Vagina (tissue), 2 donors: ENCODE measurements around the gene ANO10.

ENCODE experiments used
- CTCF ChIP-seq, 3 experiments: fragments of 450-650 bp in 2 of 3; fragments of 200-600 bp in 1 of 3; sonication (generic) in 1 of 3; IDR thresholded peaks; one replicate each; pipeline ENCODE4 v1.5.1; 2017 to 2019; ENCODE audit warnings: antibody characterized with exemption in 3 of 3, mild to moderate bottlenecking in 2 of 3, moderate library complexity in 2 of 3
- POLR2A ChIP-seq, 2 donors: fragments of 450-650 bp; IDR thresholded peaks; one replicate each; pipeline ENCODE4 v1.6.1; 2017; ENCODE audit warnings: antibody characterized with exemption in 2 of 2, mild to moderate bottlenecking in 2 of 2, moderate library complexity in 2 of 2
- POLR2AphosphoS5 ChIP-seq, 2 donors: sonication (generic); formaldehyde crosslinking; IDR thresholded peaks; one replicate each; pipeline ENCODE4 v1.9.0; 2017; ENCODE audit warnings: antibody characterized with exemption in 2 of 2, mild to moderate bottlenecking in 2 of 2, low read depth in 1 of 2; ENCODE audit not compliant: insufficient read depth in 1 of 2

DNA sequence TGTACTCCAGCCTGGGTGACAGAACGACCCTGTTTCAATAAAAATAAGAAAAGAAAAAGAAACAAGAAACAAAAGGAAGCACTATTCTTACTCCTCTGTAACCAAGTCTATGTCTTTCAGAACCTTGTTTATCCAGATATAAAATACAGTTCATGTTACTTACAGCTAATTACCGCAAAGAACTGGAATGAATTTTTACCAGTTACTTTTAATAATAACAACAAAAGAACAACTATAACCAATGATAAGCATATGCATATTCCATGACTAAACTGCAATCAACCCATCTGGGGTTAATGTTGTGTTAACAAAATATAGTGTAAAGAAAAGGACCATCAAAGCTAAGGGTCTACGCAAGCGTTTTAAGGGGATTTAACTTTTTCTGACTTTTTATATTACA, 212.3 kb downstream of the ANO10 start:
- no peak for TF ChIP-seq CTCF (IDR thresholded peaks at IDR 0.05)
- TF ChIP-seq POLR2A (IDR thresholded peaks at IDR 0.05) = no peak
- TF ChIP-seq POLR2AphosphoS5 (IDR thresholded peaks at IDR 0.05; ENCODE audit: insufficient read depth in 1 of 2, low read depth in 1 of 2) = no peak
